ENCODE data around the gene RNF19B. TPM values are rescaled to one million over a fixed set of nuclear protein-coding genes. Genes with fewer than 3 reads are reported as not detected.

The RNF19B gene
- total and polyA plus RNA-seq, 2 donors from 2014 or later, result 17.3 to 30.8 TPM

DNA sequence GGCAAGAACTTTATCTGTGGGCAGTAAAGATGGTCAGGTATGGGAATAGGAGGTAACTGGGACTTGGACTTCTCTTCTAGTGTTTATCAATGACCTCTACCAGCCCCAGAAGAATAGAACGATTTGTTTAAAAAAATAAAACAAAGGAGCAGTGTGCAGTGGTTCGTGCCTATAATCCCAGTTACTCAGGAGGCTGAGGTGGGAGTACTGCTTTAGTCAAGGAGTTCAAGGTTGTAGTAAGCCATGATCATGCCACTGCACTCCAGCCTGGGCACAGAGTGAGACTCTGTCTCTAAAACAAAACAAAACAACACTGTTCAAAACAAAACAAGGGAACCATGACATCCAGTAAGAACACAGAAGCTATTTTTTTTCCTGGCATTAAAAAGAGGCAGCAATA is 4.3 kb downstream of the RNF19B start:
- Histone ChIP-seq H3K27ac (ENCODE audit: low read depth in 2 of 2, low read length in 2 of 2) (no peak overlapping the region), H3K9ac (ENCODE audit: low read length in 3 of 3) (no peak overlapping the region), H3K36me3 (ENCODE audit: control insufficient read depth in 2 of 3, insufficient read depth in 3 of 3, low read length in 3 of 3) (no peaks in the 10 kb centered on the region), H3K27me3 (ENCODE audit: control insufficient read depth, insufficient read depth, low read length) (no peaks in the 10 kb centered on the region), H3K4me1 (ENCODE audit: control insufficient read depth in 2 of 3, insufficient read depth in 2 of 3, low read depth in 1 of 3, low read length in 3 of 3) (peaks cover 0 to 11% (median 4%) of the 10 kb centered on the region in 3 donors), H3K4me3 (ENCODE audit: low read length in 3 of 3) (no peak overlapping the region), H3K9me3 (ENCODE audit: control insufficient read depth in 2 of 3, insufficient read depth in 1 of 3, low read length in 3 of 3) (no peaks in the 10 kb centered on the region)
- no peak for FAIRE-seq
- TF ChIP-seq, protein P1, sequence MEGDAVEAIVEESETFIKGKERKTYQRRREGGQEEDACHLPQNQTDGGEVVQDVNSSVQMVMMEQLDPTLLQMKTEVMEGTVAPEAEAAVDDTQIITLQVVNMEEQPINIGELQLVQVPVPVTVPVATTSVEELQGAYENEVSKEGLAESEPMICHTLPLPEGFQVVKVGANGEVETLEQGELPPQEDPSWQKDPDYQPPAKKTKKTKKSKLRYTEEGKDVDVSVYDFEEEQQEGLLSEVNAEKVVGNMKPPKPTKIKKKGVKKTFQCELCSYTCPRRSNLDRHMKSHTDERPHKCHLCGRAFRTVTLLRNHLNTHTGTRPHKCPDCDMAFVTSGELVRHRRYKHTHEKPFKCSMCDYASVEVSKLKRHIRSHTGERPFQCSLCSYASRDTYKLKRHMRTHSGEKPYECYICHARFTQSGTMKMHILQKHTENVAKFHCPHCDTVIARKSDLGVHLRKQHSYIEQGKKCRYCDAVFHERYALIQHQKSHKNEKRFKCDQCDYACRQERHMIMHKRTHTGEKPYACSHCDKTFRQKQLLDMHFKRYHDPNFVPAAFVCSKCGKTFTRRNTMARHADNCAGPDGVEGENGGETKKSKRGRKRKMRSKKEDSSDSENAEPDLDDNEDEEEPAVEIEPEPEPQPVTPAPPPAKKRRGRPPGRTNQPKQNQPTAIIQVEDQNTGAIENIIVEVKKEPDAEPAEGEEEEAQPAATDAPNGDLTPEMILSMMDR (IDR thresholded peaks at IDR 0.05; ENCODE audit: borderline replicate concordance, extremely low read depth, insufficient read depth), result no peak
- no peak for DNase-seq
- intact Hi-C loops (cut with DNase I), result no loop called here

- Histone ChIP-seq H3K4me1 (ENCODE audit: control insufficient read depth in 2 of 3, insufficient read depth in 2 of 3, low read depth in 1 of 3, low read length in 3 of 3) (peaks cover 0 to 11% (median 4%) of the 10 kb centered on the region in 3 donors), H3K9ac (ENCODE audit: low read length in 3 of 3) (no peak overlapping the region), H3K27me3 (ENCODE audit: control insufficient read depth, insufficient read depth, low read length) (no peaks in the 10 kb centered on the region), H3K36me3 (ENCODE audit: control insufficient read depth in 2 of 3, insufficient read depth in 3 of 3, low read length in 3 of 3) (no peaks in the 10 kb centered on the region), H3K9me3 (ENCODE audit: control insufficient read depth in 2 of 3, insufficient read depth in 1 of 3, low read length in 3 of 3) (no peaks in the 10 kb centered on the region), H3K4me3 (ENCODE audit: low read length in 3 of 3) (no peak overlapping the region), H3K27ac (ENCODE audit: low read depth in 2 of 2, low read length in 2 of 2) (no peak overlapping the region)
- FAIRE-seq (no peak), DNase-seq (no peak)
- TF ChIP-seq, protein P1 (IDR thresholded peaks at IDR 0.05; ENCODE audit: borderline replicate concordance, extremely low read depth, insufficient read depth), result no peak
- intact Hi-C loops (cut with DNase I), result no loop called here
Observed at GRCh38 chr1:32958827-32959226, 5.8 kb downstream of the RNF19B start.

GRCh38 chr1:32957017-32957416 is 7.6 kb downstream of the RNF19B start:
- Histone ChIP-seq H3K4me1 (ENCODE audit: control insufficient read depth in 2 of 3, insufficient read depth in 2 of 3, low read depth in 1 of 3, low read length in 3 of 3) (peaks cover 0 to 11% (median 2%) of the 10 kb centered on the region in 3 donors), H3K9ac (ENCODE audit: low read length in 3 of 3) (no peak overlapping the region), H3K27ac (ENCODE audit: low read depth in 2 of 2, low read length in 2 of 2) (no peak overlapping the region), H3K27me3 (ENCODE audit: control insufficient read depth, insufficient read depth, low read length) (no peaks in the 10 kb centered on the region), H3K36me3 (ENCODE audit: control insufficient read depth in 2 of 3, insufficient read depth in 3 of 3, low read length in 3 of 3) (no peaks in the 10 kb centered on the region), H3K4me3 (ENCODE audit: low read length in 3 of 3) (no peak overlapping the region), H3K9me3 (ENCODE audit: control insufficient read depth in 2 of 3, insufficient read depth in 1 of 3, low read length in 3 of 3) (no peaks in the 10 kb centered on the region)
- intact Hi-C loops (cut with DNase I), result no loop called here
- no peak for DNase-seq
- no peak for FAIRE-seq
- TF ChIP-seq, protein P1 (IDR thresholded peaks at IDR 0.05; ENCODE audit: borderline replicate concordance, extremely low read depth, insufficient read depth), result no peak

DNA sequence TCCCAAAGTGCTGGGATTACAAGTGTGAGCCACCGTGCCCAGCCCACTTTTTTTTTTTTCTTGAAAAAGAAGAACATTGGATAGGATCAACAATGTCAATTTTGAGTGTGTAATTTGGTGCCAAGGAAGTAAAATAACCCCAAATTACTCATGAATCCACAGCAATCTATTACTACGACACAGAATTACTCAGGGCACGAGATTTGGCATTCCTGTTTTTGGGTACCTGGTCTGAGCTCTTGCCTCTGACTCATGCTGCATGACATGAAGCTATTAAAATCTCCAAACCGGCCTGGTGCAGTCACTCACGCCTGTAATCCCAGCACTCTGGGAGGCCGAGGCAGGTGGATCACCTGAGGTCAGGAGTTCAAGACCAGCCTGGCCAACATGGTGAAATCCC is 10.4 kb downstream of the RNF19B start:
- Histone ChIP-seq H3K27me3 (ENCODE audit: control insufficient read depth, insufficient read depth, low read length) (no peaks in the 10 kb centered on the region), H3K9me3 (ENCODE audit: control insufficient read depth in 2 of 3, insufficient read depth in 1 of 3, low read length in 3 of 3) (no peaks in the 10 kb centered on the region), H3K27ac (ENCODE audit: low read depth in 2 of 2, low read length in 2 of 2) (no peak overlapping the region), H3K4me1 (ENCODE audit: control insufficient read depth in 2 of 3, insufficient read depth in 2 of 3, low read depth in 1 of 3, low read length in 3 of 3) (peaks cover 0 to 10% (median 5%) of the 10 kb centered on the region in 3 donors), H3K9ac (ENCODE audit: low read length in 3 of 3) (no peak overlapping the region), H3K36me3 (ENCODE audit: control insufficient read depth in 2 of 3, insufficient read depth in 3 of 3, low read length in 3 of 3) (no peaks in the 10 kb centered on the region), H3K4me3 (ENCODE audit: low read length in 3 of 3) (no peak overlapping the region)
- intact Hi-C loops (cut with DNase I), result no loop called here
- TF ChIP-seq, protein P1 (IDR thresholded peaks at IDR 0.05; ENCODE audit: borderline replicate concordance, extremely low read depth, insufficient read depth), result no peak
- DNase-seq (no peak), FAIRE-seq (no peak)
